GM12875 (cell line): ENCODE measurements around the gene PRDM11.
A peak's percentile ranks its signal among the peaks of the same experiment; 100 is the strongest.
"Not testable (repeated sequence)": the region's sequence is repeated elsewhere in the genome, so short reads cannot be mapped to it uniquely, and the experiment has no call there.

Experiments used
- H3K4me3 ChIP-seq: one replicate; pipeline ENCODE4 v1.5.1; 2011; ENCODE audit warnings: low read depth, low read length, control low read depth
- CTCF ChIP-seq: IDR thresholded peaks from 2 replicates; pipeline ENCODE4 v1.5.1; 2011; ENCODE audit warnings: low read depth, mild to moderate bottlenecking, control low read depth, inconsistent platforms, low read length, moderate library complexity, borderline replicate concordance; ENCODE audit not compliant: insufficient read depth

PRDM11 gene

DNA sequence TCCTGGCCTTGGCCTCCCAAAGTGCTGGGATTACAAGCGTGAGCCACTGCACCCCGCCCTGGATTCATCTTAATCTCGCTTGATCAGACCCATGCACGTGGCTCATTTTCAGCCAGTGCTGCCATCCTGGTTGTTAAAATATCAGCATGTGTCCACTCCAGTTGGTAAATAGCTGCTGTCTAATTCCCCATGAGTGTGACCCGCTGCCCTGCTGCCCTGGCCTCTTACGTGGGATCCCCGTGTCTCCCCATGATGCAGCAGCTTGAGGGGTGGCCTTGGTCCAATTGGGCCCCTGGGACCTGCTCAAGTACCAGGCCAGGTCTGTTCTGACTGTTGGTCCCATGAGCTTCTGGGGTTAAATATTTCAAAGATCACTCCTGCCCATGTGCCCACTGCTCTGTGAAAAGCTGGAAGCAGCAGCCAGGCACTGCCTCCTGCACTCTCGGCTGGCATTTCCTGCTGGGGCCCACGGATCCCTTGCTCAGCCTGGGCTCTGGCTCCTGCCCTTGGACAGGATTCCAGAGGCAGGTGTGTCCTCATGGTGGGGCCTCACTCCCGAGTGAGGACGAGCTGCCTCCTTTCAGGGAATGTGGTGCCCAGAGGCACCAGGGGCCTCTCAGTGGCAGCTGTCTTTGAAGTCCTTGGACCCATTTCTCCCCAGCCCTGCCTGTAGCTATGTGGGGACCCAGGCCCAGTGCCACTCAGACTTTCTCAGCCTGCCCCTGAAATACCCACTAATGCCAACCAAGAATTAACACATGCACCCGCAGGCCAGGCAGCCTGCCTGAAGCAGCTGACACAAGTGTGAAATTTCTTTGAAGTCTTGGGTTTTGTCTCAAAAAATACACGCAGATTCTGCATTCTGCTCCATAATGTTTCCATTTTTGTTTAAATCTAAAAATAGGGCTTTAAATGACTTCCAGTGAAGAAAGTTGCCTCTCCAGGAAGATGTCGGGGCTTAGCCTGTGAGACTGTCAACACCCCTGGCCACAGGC lies 38.1 kb upstream of the PRDM11 start:
- H3K4me3 ChIP-seq = no peak overlapping the region
- no peak for TF ChIP-seq CTCF

- H3K4me3 ChIP-seq = no peak overlapping the region
- no peak for TF ChIP-seq CTCF
These were observed 37.0 kb upstream of the PRDM11 start for GRCh38 chr11:45109400-45109799.

DNA sequence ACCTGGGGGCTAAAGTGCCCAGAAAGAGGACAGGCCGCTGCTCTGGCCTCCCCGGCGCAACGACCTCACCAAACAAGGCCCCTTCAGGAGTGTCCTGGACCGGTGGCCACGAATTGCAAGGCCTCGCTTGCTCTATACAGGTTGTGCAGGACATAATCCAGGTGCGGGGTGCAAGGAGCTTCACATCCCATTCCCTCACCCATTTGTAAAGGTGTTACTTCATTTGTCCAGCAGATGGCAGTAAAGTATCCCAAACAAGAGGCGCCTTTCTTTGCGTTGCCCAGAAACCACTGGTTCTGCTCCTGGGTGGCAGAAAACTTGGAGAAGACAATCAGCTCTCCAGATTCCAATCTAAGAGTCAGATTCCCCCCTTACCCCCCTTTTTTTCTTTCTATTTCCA lies 35.9 kb upstream of the PRDM11 start:
- no peak overlapping the region for H3K4me3 ChIP-seq
- peak; percentile 50 for TF ChIP-seq CTCF

DNA sequence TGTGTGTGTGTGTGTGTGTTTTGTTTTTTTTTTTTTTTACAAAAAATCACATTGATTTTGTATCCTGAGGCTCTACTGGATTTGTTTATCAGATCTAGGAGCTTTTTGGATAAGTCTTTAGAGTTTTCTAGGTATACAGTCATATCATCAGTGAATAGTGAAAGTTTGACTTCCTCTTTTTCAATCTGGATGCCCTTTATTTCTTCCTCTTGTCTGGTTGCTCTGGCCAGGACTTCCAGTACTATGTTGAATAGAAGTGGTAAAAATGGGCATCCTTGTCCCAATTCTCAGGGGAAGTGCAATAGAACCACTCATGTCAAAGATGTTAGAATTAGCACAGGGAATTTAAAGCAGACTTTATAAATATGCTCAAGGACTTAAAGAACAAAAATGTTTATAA lies 32.6 kb upstream of the PRDM11 start:
- H3K4me3 ChIP-seq = no peak overlapping the region
- no peak for TF ChIP-seq CTCF

DNA sequence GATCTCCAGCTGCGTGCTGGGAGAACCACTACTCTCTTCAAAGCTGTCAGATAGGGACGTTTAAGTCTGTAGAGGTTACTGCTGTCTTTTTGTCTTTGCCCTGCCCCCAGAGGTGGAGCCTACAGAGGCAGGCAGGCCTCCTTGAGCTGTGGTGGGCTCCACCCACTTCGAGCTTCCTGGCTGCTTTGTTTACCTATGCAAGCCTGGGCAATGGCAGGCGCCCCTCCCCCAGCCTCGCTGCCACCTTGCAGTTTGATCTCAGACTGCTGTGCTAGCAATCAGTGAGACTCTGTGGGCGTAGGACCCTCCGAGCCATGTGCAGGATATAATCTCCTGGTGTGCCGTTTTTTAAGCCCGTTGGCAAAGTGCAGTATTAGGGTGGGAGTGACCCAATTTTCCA lies 18.6 kb upstream of the PRDM11 start:
- not testable (repeated sequence) for H3K4me3 ChIP-seq

DNA sequence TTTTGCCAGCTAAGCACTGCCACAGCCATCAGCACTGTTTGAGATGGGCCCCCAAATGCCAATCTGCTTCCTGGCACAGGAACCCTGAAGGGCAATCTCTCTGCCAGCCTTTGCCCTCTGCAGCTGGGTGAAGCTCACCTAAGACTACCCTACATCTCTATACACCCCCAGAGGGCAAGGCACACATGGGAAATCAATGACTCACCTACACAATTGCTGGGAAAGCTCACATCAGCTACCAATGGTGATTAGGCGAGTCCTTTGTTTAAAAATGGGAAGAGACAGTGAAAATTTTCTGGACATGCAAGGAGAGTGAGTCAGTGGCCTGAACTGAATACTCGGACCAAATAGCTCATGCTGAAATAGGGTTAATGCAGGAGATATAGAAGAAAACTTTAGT lies 12.6 kb upstream of the PRDM11 start:
- TF ChIP-seq CTCF = no peak
- H3K4me3 ChIP-seq = no peak overlapping the region

DNA sequence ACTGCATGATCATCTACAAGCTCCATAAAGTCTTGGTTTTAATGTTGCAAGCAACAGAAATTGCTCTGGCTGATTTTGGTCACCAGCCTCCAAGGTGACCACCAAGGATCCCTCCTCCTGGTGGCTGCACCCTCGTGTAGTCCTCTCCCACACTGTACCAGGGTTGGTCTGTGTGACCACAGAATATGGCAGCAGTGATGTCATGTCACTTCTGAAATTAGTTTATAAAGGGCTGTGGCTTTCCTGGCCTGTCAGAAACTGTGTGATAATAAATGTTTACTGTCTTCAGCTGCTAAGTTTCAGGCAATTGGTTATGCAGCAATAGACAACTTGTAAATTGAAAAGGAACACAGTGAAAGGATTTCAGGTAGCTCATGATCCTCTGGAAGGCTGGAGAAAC lies 5.3 kb upstream of the PRDM11 start:
- TF ChIP-seq CTCF = no peak
- no peak overlapping the region for H3K4me3 ChIP-seq
